HUES6 (cell line): Measurements from ENCODE around the gene PIP4P1.
"Not testable (repeated sequence)": the region's sequence is repeated elsewhere in the genome, so short reads cannot be mapped to it uniquely, and the experiment has no call there.

Experiments used
- H3K27ac ChIP-seq: 2 replicates; pipeline ENCODE4 v1.7.0; 2013; ENCODE audit warnings: low read depth, mild to moderate bottlenecking, low read length, inconsistent platforms
- H3K27me3 ChIP-seq: 2 replicates; pipeline ENCODE4 v1.6.1; 2013; ENCODE audit warnings: low read length; ENCODE audit not compliant: control insufficient read depth, insufficient read depth
- H3K36me3 ChIP-seq: 2 replicates; pipeline ENCODE4 v1.6.1; 2013; ENCODE audit warnings: low read length; ENCODE audit not compliant: control insufficient read depth, insufficient read depth
- H3K4me1 ChIP-seq: 2 replicates; pipeline ENCODE4 v1.6.1; 2013; ENCODE audit warnings: low read length; ENCODE audit not compliant: control insufficient read depth, insufficient read depth
- H3K4me3 ChIP-seq: 2 replicates; pipeline ENCODE4 v1.5.1; 2013; ENCODE audit warnings: low read depth, low read length
- H3K9ac ChIP-seq: one replicate; pipeline ENCODE4 v1.6.1; 2013; ENCODE audit warnings: mild to moderate bottlenecking, low read length
- H3K9me3 ChIP-seq: 2 replicates; pipeline ENCODE4 v1.6.1; 2013; ENCODE audit warnings: low read depth, low read length; ENCODE audit not compliant: control insufficient read depth, insufficient read depth

The PIP4P1 gene

GRCh38 chr14:20461225-20462141 is at the start of gene PIP4P1:
PIP4P1 (minus strand) TSS chr14:20461434; CDS start chr14:20461325, 109 bp downstream.
- Histone ChIP-seq H3K36me3 (peaks cover 42% of the 10 kb centered on the region), H3K9ac (peak within 1 kb of the TSS; percentile 81), H3K9me3 (no peaks in the 10 kb centered on the region), H3K4me1 (peaks cover 8% of the 10 kb centered on the region), H3K4me3 (peak within 1 kb of the TSS; percentile 97), H3K27ac (peak within 1 kb of the TSS; percentile 78; the same call in 1 of the 2 replicates), H3K27me3 (no peaks in the 10 kb centered on the region)

GRCh38 chr14:20508367-20508766 is 47.1 kb upstream of the PIP4P1 start:
- H3K27me3 ChIP-seq: no peaks in the 10 kb centered on the region
- no peak overlapping the region for H3K4me3 ChIP-seq
- no peak overlapping the region for H3K27ac ChIP-seq
- no peak overlapping the region for H3K9ac ChIP-seq
- H3K9me3 ChIP-seq: peaks cover 7% of the 10 kb centered on the region
- H3K36me3 ChIP-seq: no peaks in the 10 kb centered on the region
- H3K4me1 ChIP-seq: peaks cover 7% of the 10 kb centered on the region; the same call in 1 of the 2 replicates

- not testable (repeated sequence) for H3K27ac ChIP-seq, H3K4me1 ChIP-seq, H3K9ac ChIP-seq, H3K36me3 ChIP-seq, H3K4me3 ChIP-seq, H3K27me3 ChIP-seq, H3K9me3 ChIP-seq
Measured at GRCh38 chr14:20507537-20507936, 46.3 kb upstream of the PIP4P1 start.

GRCh38 chr14:20506752-20507151 is 45.5 kb upstream of the PIP4P1 start:
- not testable (repeated sequence) for H3K4me1 ChIP-seq, H3K9me3 ChIP-seq, H3K36me3 ChIP-seq

GRCh38 chr14:20506276-20506675 is 45.0 kb upstream of the PIP4P1 start:
- not testable (repeated sequence) for H3K27me3 ChIP-seq, H3K4me1 ChIP-seq, H3K27ac ChIP-seq, H3K9ac ChIP-seq, H3K36me3 ChIP-seq, H3K4me3 ChIP-seq
- peaks cover 11% of the 10 kb centered on the region for H3K9me3 ChIP-seq

More at GRCh38 chr14:20506752-20507151, 45.5 kb upstream of the PIP4P1 start:
- not testable (repeated sequence) for H3K9ac ChIP-seq, H3K4me3 ChIP-seq, H3K27ac ChIP-seq, H3K27me3 ChIP-seq

- Histone ChIP-seq H3K4me3 (no peak overlapping the region), H3K27ac (no peak overlapping the region), H3K36me3 (no peaks in the 10 kb centered on the region), H3K9me3 (peaks cover 14% of the 10 kb centered on the region), H3K9ac (no peak overlapping the region), H3K4me1 (peaks cover 14% of the 10 kb centered on the region), H3K27me3 (no peaks in the 10 kb centered on the region)
Measured at GRCh38 chr14:20503898-20504297, 42.7 kb upstream of the PIP4P1 start.

GRCh38 chr14:20501346-20501745 is 40.1 kb upstream of the PIP4P1 start:
- no peak overlapping the region for H3K27ac ChIP-seq
- no peak overlapping the region for H3K9ac ChIP-seq
- H3K9me3 ChIP-seq: peaks cover 12% of the 10 kb centered on the region
- peaks cover 26% of the 10 kb centered on the region for H3K4me1 ChIP-seq
- H3K27me3 ChIP-seq: no peaks in the 10 kb centered on the region
- no peak overlapping the region for H3K4me3 ChIP-seq
- H3K36me3 ChIP-seq: no peaks in the 10 kb centered on the region

- no peak overlapping the region; the same call in 1 of the 2 replicates for H3K4me3 ChIP-seq
- H3K4me1 ChIP-seq: peaks cover 39% of the 10 kb centered on the region
- peak overlapping the region; percentile 35; the same call in 1 of the 2 replicates for H3K27ac ChIP-seq
- no peaks in the 10 kb centered on the region for H3K36me3 ChIP-seq
- no peak overlapping the region for H3K9ac ChIP-seq
- peaks cover 11% of the 10 kb centered on the region for H3K9me3 ChIP-seq
- H3K27me3 ChIP-seq: no peaks in the 10 kb centered on the region
Measured at GRCh38 chr14:20499881-20500280, 38.6 kb upstream of the PIP4P1 start.

- H3K27ac ChIP-seq: peak overlapping the region; percentile 74; the same call in 1 of the 2 replicates
- H3K4me3 ChIP-seq: no peak overlapping the region
- peak overlapping the region; percentile 49 for H3K9ac ChIP-seq
- H3K4me1 ChIP-seq: peaks cover 42% of the 10 kb centered on the region
- peaks cover 8% of the 10 kb centered on the region; the same call in 1 of the 2 replicates for H3K9me3 ChIP-seq
- H3K27me3 ChIP-seq: no peaks in the 10 kb centered on the region
- no peaks in the 10 kb centered on the region for H3K36me3 ChIP-seq
Measured at GRCh38 chr14:20499108-20499507, 37.9 kb upstream of the PIP4P1 start.

GRCh38 chr14:20498622-20499021 is 37.4 kb upstream of the PIP4P1 start:
- peaks cover 7% of the 10 kb centered on the region; the same call in 1 of the 2 replicates for H3K9me3 ChIP-seq
- no peaks in the 10 kb centered on the region for H3K27me3 ChIP-seq
- H3K4me1 ChIP-seq: peaks cover 45% of the 10 kb centered on the region
- peak overlapping the region; percentile 74; the same call in 1 of the 2 replicates for H3K27ac ChIP-seq
- no peak overlapping the region for H3K4me3 ChIP-seq
- H3K36me3 ChIP-seq: no peaks in the 10 kb centered on the region
- H3K9ac ChIP-seq: peak overlapping the region; percentile 49
